ENCODE measurements around the gene NF1.

Gene NF1

GRCh38 chr17:31388770-31389656 lies 294.2 kb downstream of the NF1 start:
- no peak for DNase-seq

- DNase-seq, result no peak
Observed at GRCh38 chr17:31389657-31390381, 295.0 kb downstream of the NF1 start.

- DNase-seq, result no peak
Observed at GRCh38 chr17:31390426-31390747, 295.6 kb downstream of the NF1 start.

- no peak for DNase-seq
Observed at GRCh38 chr17:31390748-31391495, 296.1 kb downstream of the NF1 start.

- DNase-seq, result no peak
Observed at GRCh38 chr17:31391496-31391949, 296.7 kb downstream of the NF1 start, which contains the start of gene RAB11FIP4. Gene RAB11FIP4 (plus strand): TSS chr17:31391675. CDS start chr17:31391853, 178 bp downstream.

- DNase-seq, result no peak
Observed at GRCh38 chr17:31392002-31392855, 297.5 kb downstream of the NF1 start.

- DNase-seq, result no peak
Observed at GRCh38 chr17:31392856-31393748, 298.3 kb downstream of the NF1 start.

- no peak for DNase-seq
Observed at GRCh38 chr17:31393749-31394146, 299.0 kb downstream of the NF1 start.

GRCh38 chr17:31394544-31394943 lies 299.8 kb downstream of the NF1 start:
- peak; percentile 6 for DNase-seq

- DNase-seq, result no peak
Observed at GRCh38 chr17:31397256-31397939, 302.6 kb downstream of the NF1 start.

GRCh38 chr17:31398381-31399311 lies 303.9 kb downstream of the NF1 start:
- DNase-seq, result no peak

- no peak for DNase-seq
Observed at GRCh38 chr17:31400481-31400950, 305.7 kb downstream of the NF1 start.

- no peak for DNase-seq
Observed at GRCh38 chr17:31401456-31402254, 306.9 kb downstream of the NF1 start.

- DNase-seq, result no peak
Observed at GRCh38 chr17:31404028-31404949, 309.5 kb downstream of the NF1 start.

GRCh38 chr17:31405890-31406371 lies 311.2 kb downstream of the NF1 start:
- no peak for DNase-seq

GRCh38 chr17:31408586-31408985 lies 313.8 kb downstream of the NF1 start:
- no peak for DNase-seq

- no peak for DNase-seq
Observed at GRCh38 chr17:31411707-31412285, 317.0 kb downstream of the NF1 start.

Data from KG1 (cell line).